CD4-positive, alpha-beta T cell treated with Interleukin-4 for 4 hours (primary cell): Measurements from ENCODE around the gene INIP.
A peak's percentile ranks its signal among the peaks of the same experiment; 100 is the strongest.

Experiments
- DNase-seq: peaks from one replicate; pipeline ENCODE4 v3.0.0-alpha.2; 2020

The INIP gene

GRCh38 chr9:112717661-112718331 is at the start of gene INIP:
Gene INIP (minus strand): TSS chr9:112718117. CDS start chr9:112716485, 1,632 bp downstream.
- DNase-seq: peak; percentile 97

- DNase-seq: no peak
Observed at GRCh38 chr9:112765281-112765680, 47.4 kb upstream of the INIP start.

GRCh38 chr9:112764837-112765236 is 46.9 kb upstream of the INIP start:
- no peak for DNase-seq

- DNase-seq: no peak
Observed at GRCh38 chr9:112764344-112764743, 46.4 kb upstream of the INIP start.

- no peak for DNase-seq
Observed at GRCh38 chr9:112762726-112763518, 45.0 kb upstream of the INIP start.

- no peak for DNase-seq
Observed at GRCh38 chr9:112761912-112762655, 44.2 kb upstream of the INIP start.

GRCh38 chr9:112760821-112761220 is 42.9 kb upstream of the INIP start:
- DNase-seq: no peak

GRCh38 chr9:112757940-112758339 is 40.0 kb upstream of the INIP start:
- no peak for DNase-seq

- no peak for DNase-seq
Observed at GRCh38 chr9:112757282-112757883, 39.5 kb upstream of the INIP start.

- DNase-seq: no peak
Observed at GRCh38 chr9:112755675-112756074, 37.8 kb upstream of the INIP start.

GRCh38 chr9:112755016-112755427 is 37.1 kb upstream of the INIP start:
- DNase-seq: no peak

GRCh38 chr9:112754578-112754977 is 36.7 kb upstream of the INIP start:
- peak; percentile 66 for DNase-seq

- no peak for DNase-seq
Observed at GRCh38 chr9:112753725-112754124, 35.8 kb upstream of the INIP start.

- no peak for DNase-seq
Observed at GRCh38 chr9:112752334-112753125, 34.6 kb upstream of the INIP start.

GRCh38 chr9:112751056-112751795 is 33.3 kb upstream of the INIP start:
- peak; percentile 43 for DNase-seq

- no peak for DNase-seq
Observed at GRCh38 chr9:112750764-112751055, 32.8 kb upstream of the INIP start.

- DNase-seq: peak; percentile 79
Observed at GRCh38 chr9:112750016-112750763, 32.3 kb upstream of the INIP start, which contains the start of gene SNX30. Gene SNX30 (plus strand): TSS chr9:112750760. CDS start chr9:112751002, 242 bp downstream.

GRCh38 chr9:112747094-112747493 is 29.2 kb upstream of the INIP start:
- no peak for DNase-seq

- no peak for DNase-seq
Observed at GRCh38 chr9:112744177-112744576, 26.3 kb upstream of the INIP start.

- DNase-seq: no peak
Observed at GRCh38 chr9:112743216-112743836, 25.4 kb upstream of the INIP start.
